IPS DF 6.9 (cell line): ENCODE results near the gene KIR2DL4.
"Not testable (repeated sequence)": the region's sequence is repeated elsewhere in the genome, so short reads cannot be mapped to it uniquely, and the experiment has no call there.

ENCODE experiments used
- DNase-seq: peaks from one replicate; pipeline ENCODE4 v3.0.0-alpha.2; 2013; ENCODE audit warnings: low read depth, low spot score
- H3K27ac ChIP-seq: one replicate; pipeline ENCODE4 v1.5.1; 2013; ENCODE audit warnings: low read length, control low read depth
- H3K27me3 ChIP-seq: 2 replicates; pipeline ENCODE4 v1.6.1; 2013; ENCODE audit warnings: mild to moderate bottlenecking, low read length; ENCODE audit not compliant: control insufficient read depth, insufficient read depth
- H3K36me3 ChIP-seq: 2 replicates; pipeline ENCODE4 v1.6.1; 2013; ENCODE audit warnings: low read length; ENCODE audit not compliant: control insufficient read depth, insufficient read depth
- H3K4me1 ChIP-seq: 2 replicates; pipeline ENCODE4 v1.6.1; 2013; ENCODE audit warnings: low read length; ENCODE audit not compliant: control insufficient read depth, insufficient read depth
- H3K4me3 ChIP-seq: 2 replicates; pipeline ENCODE4 v1.5.1; 2013; ENCODE audit warnings: mild to moderate bottlenecking, low read length
- H3K9me3 ChIP-seq: 2 replicates; pipeline ENCODE4 v1.6.1; 2013; ENCODE audit warnings: low read length, inconsistent platforms; ENCODE audit not compliant: control insufficient read depth, insufficient read depth
- WGBS: extraction: QIAGEN DNeasy Blood & Tissue Kit; methylation state at CpG from one replicate; pipeline ENCODE4 v1.1.7; 2013; ENCODE audit warnings: mixed read lengths, missing lambda C conversion rate; ENCODE audit not compliant: insufficient read length, insufficient coverage; 5-methylcytosine and 5-hydroxymethylcytosine counted together

KIR2DL4 gene

DNA sequence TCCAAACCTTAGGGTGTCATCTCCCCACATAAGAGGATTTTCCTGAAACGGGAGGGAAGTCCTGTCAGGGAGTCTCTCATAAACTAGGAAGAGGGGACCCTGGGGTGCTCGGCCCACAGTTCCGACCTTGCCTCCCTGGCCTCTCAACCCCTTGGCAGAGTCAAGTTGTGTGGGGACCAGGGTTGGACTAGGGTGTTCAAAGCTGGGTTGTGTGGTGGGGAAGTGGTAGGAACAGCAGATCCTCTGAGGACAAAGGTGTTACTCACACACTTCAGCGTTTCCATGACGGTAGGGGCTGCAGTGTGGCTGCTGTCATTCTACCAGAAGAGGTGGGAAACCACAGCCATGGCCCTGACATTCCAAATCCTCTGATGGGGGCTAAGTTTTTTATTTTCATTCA lies 31.7 kb downstream of the KIR2DL4 start:
- H3K4me1 ChIP-seq, H3K27me3 ChIP-seq, DNase-seq, H3K4me3 ChIP-seq, H3K27ac ChIP-seq, H3K36me3 ChIP-seq: not testable (repeated sequence)
- H3K9me3 ChIP-seq, result peaks cover 18% of the 10 kb centered on the region
- no CpG with 5 or more reads among the region's 5 CpGs for WGBS

DNA sequence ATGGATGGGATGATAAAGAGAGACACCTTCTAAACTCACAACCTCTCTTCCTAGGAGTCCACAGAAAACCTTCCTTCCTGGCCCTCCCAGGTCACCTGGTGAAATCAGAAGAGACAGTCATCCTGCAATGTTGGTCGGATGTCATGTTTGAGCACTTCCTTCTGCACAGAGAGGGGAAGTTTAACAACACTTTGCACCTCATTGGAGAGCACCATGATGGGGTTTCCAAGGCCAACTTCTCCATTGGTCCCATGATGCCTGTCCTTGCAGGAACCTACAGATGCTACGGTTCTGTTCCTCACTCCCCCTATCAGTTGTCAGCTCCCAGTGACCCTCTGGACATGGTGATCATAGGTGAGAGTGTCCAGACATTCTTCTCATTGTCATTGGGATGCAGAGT lies 34.1 kb downstream of the KIR2DL4 start:
- H3K27ac ChIP-seq, H3K4me3 ChIP-seq, DNase-seq, H3K36me3 ChIP-seq, H3K4me1 ChIP-seq, H3K27me3 ChIP-seq: not testable (repeated sequence)
- no CpG with 5 or more reads among the region's 2 CpGs for WGBS
- H3K9me3 ChIP-seq, result peaks cover 18% of the 10 kb centered on the region

DNA sequence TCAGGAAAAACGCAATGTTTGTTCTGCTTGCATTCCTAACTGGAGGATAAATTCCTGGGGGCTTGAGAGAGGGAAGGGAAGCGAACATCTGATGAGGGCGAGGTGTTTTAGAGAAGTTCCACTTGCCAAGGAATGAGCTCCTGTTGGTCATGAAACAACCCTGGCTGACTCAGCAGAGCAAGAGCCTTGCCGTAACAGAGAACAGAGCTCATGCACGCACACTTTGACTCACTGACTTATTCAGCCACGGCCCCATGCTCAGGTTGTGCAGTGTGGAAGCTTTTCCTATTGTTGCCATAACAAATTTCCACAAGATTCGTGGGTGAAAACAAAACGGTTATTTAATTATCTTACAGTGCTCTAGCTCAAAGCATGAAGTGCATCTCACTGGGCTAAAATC lies 39.8 kb downstream of the KIR2DL4 start:
- not testable (repeated sequence) for DNase-seq
- no CpG with 5 or more reads among the region's 8 CpGs for WGBS

DNA sequence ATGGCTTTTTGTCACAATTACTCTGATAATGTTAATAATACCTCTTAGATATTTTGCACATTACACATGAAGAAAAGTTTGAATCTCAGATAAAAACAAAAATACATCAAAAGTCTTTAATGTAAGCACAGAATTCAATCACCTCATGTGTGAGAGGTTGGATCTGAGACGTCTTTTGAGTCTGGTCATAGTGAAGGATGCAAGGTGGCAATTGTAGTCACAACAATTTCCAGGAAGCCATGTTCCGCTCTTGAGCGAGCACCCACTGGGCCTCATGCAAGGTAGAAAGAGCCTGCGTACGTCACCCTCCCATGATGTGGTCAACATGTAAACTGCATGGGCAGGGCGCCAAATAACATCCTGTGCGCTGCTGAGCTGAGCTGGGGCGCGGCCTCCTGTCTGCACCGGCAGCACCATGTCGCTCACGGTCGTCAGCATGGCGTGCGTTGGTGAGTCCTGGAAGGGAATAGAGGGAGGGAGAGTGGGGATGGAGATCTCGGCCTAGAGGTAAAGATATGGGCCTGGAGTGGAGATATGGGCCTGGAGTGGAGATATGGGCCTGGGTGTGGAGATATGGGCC lies 46.7 kb downstream of the KIR2DL4 start, which contains the start of gene KIR3DL2:
Gene KIR3DL2 (plus strand): TSS at position 383 of the 580 bp plus-strand sequence. CDS start 33 bp downstream, at position 416.
- WGBS, result no CpG with 5 or more reads among the region's 16 CpGs
- H3K36me3 ChIP-seq, H3K4me1 ChIP-seq, H3K27ac ChIP-seq, DNase-seq, H3K27me3 ChIP-seq, H3K4me3 ChIP-seq: not testable (repeated sequence)
- H3K9me3 ChIP-seq, result peaks cover 15% of the 10 kb centered on the region

More for the DNA sequence above, 39.8 kb downstream of the KIR2DL4 start:
- H3K27me3 ChIP-seq, H3K36me3 ChIP-seq, H3K4me1 ChIP-seq, H3K4me3 ChIP-seq, H3K27ac ChIP-seq: not testable (repeated sequence)
- peaks cover 11% of the 10 kb centered on the region for H3K9me3 ChIP-seq

DNA sequence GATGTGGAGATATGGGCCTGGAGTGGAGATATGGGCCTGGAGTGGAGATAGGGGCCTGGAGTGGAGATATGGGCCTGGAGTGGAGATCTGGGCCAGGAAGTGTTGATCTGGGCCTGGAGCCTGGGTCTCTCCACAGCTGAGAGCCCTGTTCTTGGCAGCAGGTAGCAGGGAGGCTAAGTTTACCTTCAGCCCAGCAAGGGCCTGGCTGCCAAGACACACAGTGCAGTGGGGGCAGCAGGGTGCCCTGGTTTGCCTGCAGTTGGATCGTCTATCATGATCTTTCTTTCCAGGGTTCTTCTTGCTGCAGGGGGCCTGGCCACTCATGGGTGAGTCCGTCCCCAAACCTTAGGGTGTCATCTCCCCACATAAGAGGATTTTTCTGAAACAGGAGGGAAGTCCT lies 47.5 kb downstream of the KIR2DL4 start:
- no peak overlapping the region for H3K27ac ChIP-seq
- H3K36me3 ChIP-seq, result no peaks in the 10 kb centered on the region
- no peaks in the 10 kb centered on the region; the same call in 1 of the 2 replicates for H3K27me3 ChIP-seq
- no peak overlapping the region for H3K4me3 ChIP-seq
- DNase-seq, result no peak
- no peaks in the 10 kb centered on the region for H3K4me1 ChIP-seq
- peaks cover 18% of the 10 kb centered on the region for H3K9me3 ChIP-seq
- no CpG with 5 or more reads among the region's 2 CpGs for WGBS

DNA sequence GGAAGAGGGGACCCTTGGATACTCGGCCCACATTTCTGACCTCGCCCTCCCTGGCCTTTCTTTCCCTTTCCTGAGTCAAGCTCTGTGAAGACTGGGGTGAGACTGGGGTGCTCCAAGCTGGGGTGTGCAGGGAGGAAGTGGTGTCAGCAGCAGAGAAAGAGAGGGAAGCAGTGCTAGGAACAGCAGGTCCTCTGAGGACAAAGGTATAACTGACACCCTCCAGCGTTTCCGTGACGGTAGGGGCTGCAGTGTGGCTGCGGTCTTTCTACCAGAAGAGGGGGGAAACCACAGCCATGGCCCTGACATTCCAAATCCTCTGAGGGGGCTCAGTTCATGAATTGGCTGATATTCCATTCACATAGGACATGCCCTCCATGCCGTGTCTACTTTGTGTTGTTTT lies 47.9 kb downstream of the KIR2DL4 start:
- no peak overlapping the region for H3K27ac ChIP-seq
- DNase-seq, result no peak
- H3K4me3 ChIP-seq, result no peak overlapping the region
- H3K36me3 ChIP-seq, result no peaks in the 10 kb centered on the region
- WGBS, result no CpG with 5 or more reads among the region's 7 CpGs
- H3K27me3 ChIP-seq, result no peaks in the 10 kb centered on the region; the same call in 1 of the 2 replicates
- no peaks in the 10 kb centered on the region for H3K4me1 ChIP-seq
- peaks cover 17% of the 10 kb centered on the region for H3K9me3 ChIP-seq

DNA sequence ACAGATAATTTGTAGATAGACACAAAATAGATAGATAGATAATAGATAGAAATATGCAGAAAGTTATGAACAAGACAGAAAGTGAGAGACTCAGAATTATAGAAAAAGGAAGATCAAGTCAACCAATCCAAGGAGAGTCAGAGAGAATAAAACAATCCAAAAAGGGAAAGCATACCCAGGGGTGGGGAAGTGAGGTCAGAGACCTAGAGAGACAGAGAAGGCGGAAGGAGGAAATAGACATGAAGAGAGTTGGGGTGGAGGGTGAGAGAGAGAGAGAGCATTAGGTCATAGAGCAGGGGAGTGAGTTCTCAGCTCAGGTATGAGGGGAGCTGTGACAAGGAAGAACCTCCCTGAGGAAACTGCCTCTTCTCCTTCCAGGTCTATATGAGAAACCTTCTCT lies 51.8 kb downstream of the KIR2DL4 start:
- no CpG with 5 or more reads among the region's 1 CpG for WGBS
- H3K27ac ChIP-seq, H3K4me1 ChIP-seq, DNase-seq, H3K4me3 ChIP-seq, H3K36me3 ChIP-seq, H3K27me3 ChIP-seq: not testable (repeated sequence)
- H3K9me3 ChIP-seq, result peaks cover 10% of the 10 kb centered on the region

DNA sequence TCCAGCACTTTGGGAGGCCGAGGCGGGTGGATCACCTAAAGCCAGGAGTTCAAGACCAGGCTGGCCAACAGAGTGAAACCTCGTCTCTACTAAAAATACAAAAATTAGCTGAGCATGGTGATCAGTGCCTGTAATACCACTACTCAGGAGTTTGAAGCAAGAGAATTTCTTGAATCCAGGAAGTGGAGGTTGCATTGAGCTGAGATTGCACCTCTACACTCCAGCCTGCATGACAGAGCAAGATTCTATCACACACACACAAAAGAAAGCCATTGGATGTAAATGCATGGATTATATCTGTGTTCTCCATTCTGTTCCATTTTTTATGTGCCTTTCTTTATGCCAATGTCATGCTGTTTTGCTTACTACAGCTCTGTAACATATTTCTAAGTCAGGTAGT lies 55.1 kb downstream of the KIR2DL4 start:
- H3K9me3 ChIP-seq, result peaks cover 11% of the 10 kb centered on the region
- H3K36me3 ChIP-seq, H3K27ac ChIP-seq, H3K4me1 ChIP-seq, H3K4me3 ChIP-seq, H3K27me3 ChIP-seq, DNase-seq: not testable (repeated sequence)
- WGBS, result no CpG with 5 or more reads among the region's 3 CpGs

DNA sequence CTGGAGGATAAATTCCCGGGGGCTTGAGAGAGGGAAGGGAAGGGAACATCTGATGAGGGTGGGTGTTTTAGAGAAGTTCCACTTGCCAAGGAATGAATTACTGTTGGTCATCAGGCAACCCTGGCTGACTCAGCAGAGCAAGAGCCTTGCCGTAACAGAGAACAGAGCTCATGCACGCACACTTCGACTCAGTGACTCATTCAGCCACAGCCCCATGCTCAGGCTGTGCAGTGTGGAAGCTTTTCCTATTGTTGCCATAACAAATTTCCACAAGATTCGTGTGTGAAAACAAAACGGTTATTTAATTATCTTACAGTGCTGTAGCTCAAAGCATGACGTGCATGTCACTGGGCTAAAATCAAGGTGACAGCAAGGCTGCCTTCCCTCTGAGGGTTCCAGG lies 56.0 kb downstream of the KIR2DL4 start:
- not testable (repeated sequence) for H3K36me3 ChIP-seq, H3K4me1 ChIP-seq, H3K4me3 ChIP-seq, H3K27me3 ChIP-seq, H3K27ac ChIP-seq, DNase-seq, H3K9me3 ChIP-seq
- WGBS, result no CpG with 5 or more reads among the region's 7 CpGs

DNA sequence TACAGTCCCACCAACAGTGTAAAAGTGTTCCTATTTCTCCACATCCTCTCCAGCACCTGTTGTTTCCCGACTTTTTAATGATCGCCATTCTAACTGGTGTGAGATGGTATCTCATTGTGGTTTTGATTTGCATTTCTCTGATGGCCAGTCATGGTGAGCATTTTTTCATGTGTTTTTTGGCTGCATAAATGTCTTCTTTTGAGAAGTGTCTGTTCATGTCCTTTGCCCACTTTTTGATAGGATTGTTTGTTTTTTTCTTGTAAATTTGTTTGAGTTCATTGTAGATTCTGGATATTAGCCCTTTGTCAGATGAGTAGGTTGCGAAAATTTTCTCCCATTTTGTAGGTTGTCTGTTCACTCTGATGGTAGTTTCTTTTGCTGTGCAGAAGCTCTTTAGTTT lies 60.0 kb downstream of the KIR2DL4 start:
- not testable (repeated sequence) for H3K4me1 ChIP-seq, H3K27me3 ChIP-seq, H3K36me3 ChIP-seq, H3K4me3 ChIP-seq, DNase-seq, H3K27ac ChIP-seq
- H3K9me3 ChIP-seq, result peaks cover 11% of the 10 kb centered on the region
- no CpG with 5 or more reads among the region's 3 CpGs for WGBS
